Measurements from ENCODE around the gene TPH2.

The TPH2 gene

GRCh38 chr12:71938728-71939385, at the start of gene TPH2:
TSS of gene TPH2 (plus strand) at chr12:71938845. CDS start at chr12:71938987, 142 bp downstream.
- peaks cover 80% of the 10 kb centered on the region for H3K27me3 Mint-ChIP-seq
- H3K27ac Mint-ChIP-seq = no peak within 1 kb of the TSS
- H3K9me3 Mint-ChIP-seq = no peaks in the 10 kb centered on the region
- peaks cover 3% of the 10 kb centered on the region for H3K4me1 Mint-ChIP-seq (ENCODE audit: low read depth)
- no peaks in the 10 kb centered on the region for H3K36me3 Mint-ChIP-seq (ENCODE audit: low read depth)
- no peak within 1 kb of the TSS for H3K4me3 Mint-ChIP-seq

GRCh38 chr12:71890475-71890874, 48.2 kb upstream of the TPH2 start:
- H3K36me3 Mint-ChIP-seq (ENCODE audit: low read depth) = peaks cover 46% of the 10 kb centered on the region
- H3K4me1 Mint-ChIP-seq (ENCODE audit: low read depth) = no peaks in the 10 kb centered on the region
- no peak overlapping the region for H3K4me3 Mint-ChIP-seq
- H3K27ac Mint-ChIP-seq = no peak overlapping the region
- H3K9me3 Mint-ChIP-seq = no peaks in the 10 kb centered on the region
- H3K27me3 Mint-ChIP-seq = no peaks in the 10 kb centered on the region

- Mint-ChIP-seq H3K4me3 (no peak overlapping the region), H3K27ac (no peak overlapping the region), H3K9me3 (no peaks in the 10 kb centered on the region), H3K27me3 (no peaks in the 10 kb centered on the region), H3K4me1 (ENCODE audit: low read depth) (no peaks in the 10 kb centered on the region), H3K36me3 (ENCODE audit: low read depth) (peaks cover 49% of the 10 kb centered on the region)
Measured at GRCh38 chr12:71892059-71892458, 46.6 kb upstream of the TPH2 start.

DNA sequence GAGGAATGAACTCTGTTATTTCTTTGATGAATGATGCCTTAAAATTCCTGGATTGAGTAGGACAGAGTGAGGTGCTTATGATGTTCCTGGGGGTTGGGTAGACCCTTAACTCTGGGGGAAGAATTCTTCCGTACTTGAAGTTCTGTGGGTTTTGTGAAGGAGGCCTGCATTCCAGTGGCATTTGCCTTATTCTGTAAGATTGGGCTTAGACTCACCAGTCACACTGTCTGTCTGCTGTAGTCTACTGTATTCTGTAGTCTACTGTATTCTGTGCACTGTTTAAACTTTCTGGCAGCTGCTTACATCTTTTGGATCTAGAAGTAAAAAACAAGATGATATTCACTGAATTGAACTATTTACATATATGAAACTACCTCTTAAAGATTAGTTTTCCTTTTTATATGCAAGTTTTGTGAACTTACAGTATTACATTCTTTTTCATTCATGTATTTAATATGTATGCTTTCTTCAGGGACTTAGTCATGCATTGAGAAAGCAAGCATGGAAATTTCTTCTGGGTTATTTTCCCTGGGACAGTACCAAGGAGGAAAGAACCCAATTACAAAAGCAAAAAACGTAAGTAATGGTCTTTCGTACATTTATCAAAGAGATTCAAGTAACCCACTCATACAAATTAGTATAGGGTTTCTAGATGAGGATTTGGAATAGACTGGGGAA, 42.3 kb upstream of the TPH2 start:
- no peaks in the 10 kb centered on the region for H3K4me1 Mint-ChIP-seq (ENCODE audit: low read depth)
- peaks cover 52% of the 10 kb centered on the region for H3K36me3 Mint-ChIP-seq (ENCODE audit: low read depth)
- H3K9me3 Mint-ChIP-seq = no peaks in the 10 kb centered on the region
- no peak overlapping the region for H3K27ac Mint-ChIP-seq
- H3K4me3 Mint-ChIP-seq = no peak overlapping the region
- no peaks in the 10 kb centered on the region for H3K27me3 Mint-ChIP-seq

DNA sequence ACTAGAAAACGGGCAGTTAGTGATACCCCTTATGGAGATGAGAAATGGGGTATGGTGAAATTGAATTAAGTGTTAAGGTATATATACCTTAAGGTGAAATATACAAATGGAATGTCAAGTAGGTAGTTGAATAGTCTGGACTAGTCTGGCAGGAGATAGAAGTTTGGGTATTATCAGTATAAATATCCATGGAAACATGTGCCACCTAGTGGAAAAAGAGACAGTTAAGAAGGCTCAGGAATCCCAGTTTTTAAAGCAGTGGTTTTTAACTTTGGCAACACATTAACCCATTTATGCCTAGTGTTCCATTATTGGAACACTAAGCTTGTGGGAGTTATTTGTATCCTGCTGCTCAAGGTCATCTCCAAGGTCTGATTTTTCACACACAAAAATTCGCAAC, 38.6 kb upstream of the TPH2 start:
- Mint-ChIP-seq H3K4me3 (no peak overlapping the region), H3K27me3 (no peaks in the 10 kb centered on the region), H3K27ac (no peak overlapping the region), H3K36me3 (ENCODE audit: low read depth) (peaks cover 72% of the 10 kb centered on the region), H3K9me3 (no peaks in the 10 kb centered on the region), H3K4me1 (ENCODE audit: low read depth) (no peaks in the 10 kb centered on the region)

DNA sequence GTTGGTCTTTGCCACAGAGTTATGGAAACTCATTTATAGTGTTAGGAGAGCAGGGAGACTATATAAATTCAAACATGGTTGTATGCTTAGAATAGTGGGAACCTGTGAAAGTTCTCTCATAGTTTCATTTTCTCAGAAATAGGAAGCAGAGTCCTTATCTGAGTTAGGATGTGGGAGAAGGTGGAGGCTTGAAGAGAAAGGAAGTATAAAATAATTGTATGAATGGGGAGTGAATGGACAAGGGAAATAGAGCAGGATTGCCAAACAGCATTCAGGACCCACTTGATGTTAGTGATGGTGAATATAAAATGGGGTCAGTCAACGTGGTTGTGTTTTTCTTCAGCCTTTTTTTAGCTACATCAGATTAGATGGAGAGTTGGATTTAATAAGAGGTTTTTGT, 34.0 kb upstream of the TPH2 start:
- Mint-ChIP-seq H3K27ac (peak overlapping the region; percentile 7), H3K9me3 (peaks cover 5% of the 10 kb centered on the region), H3K4me3 (no peak overlapping the region), H3K27me3 (no peaks in the 10 kb centered on the region), H3K36me3 (ENCODE audit: low read depth) (peaks cover 77% of the 10 kb centered on the region), H3K4me1 (ENCODE audit: low read depth) (no peaks in the 10 kb centered on the region)

- H3K27ac Mint-ChIP-seq = no peak overlapping the region
- no peak overlapping the region for H3K4me3 Mint-ChIP-seq
- peaks cover 59% of the 10 kb centered on the region for H3K27me3 Mint-ChIP-seq
- H3K36me3 Mint-ChIP-seq (ENCODE audit: low read depth) = no peaks in the 10 kb centered on the region
- peaks cover 3% of the 10 kb centered on the region for H3K4me1 Mint-ChIP-seq (ENCODE audit: low read depth)
- H3K9me3 Mint-ChIP-seq = no peaks in the 10 kb centered on the region
Measured at GRCh38 chr12:71935594-71935993, 3.1 kb upstream of the TPH2 start.

DNA sequence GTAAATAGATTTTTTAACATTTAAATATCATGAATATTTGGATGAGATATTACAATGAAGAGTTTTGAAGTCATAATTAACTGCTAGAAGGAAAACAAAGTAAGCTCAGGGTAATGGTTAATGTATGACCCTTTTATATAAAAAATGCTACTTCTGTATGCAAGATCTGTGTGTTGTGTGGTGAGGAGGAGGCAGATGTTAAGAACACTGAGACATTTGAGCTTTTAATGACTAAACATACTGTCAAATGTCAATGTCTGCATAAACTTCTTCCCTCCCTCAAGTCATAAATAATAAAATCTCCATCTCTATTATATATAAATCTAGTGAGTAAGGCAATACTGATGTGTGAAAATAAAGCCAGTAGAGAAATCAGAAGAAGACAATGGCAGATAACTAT, 1.4 kb downstream of the TPH2 start:
- no peaks in the 10 kb centered on the region for H3K9me3 Mint-ChIP-seq

GRCh38 chr12:71941174-71941573, 2.5 kb downstream of the TPH2 start:
- Mint-ChIP-seq H3K9me3 (no peaks in the 10 kb centered on the region), H3K27ac (no peak overlapping the region), H3K4me1 (ENCODE audit: low read depth) (no peaks in the 10 kb centered on the region), H3K4me3 (no peak overlapping the region), H3K27me3 (peaks cover 77% of the 10 kb centered on the region), H3K36me3 (ENCODE audit: low read depth) (no peaks in the 10 kb centered on the region)

More for the DNA sequence above, 1.4 kb downstream of the TPH2 start:
- peaks cover 82% of the 10 kb centered on the region for H3K27me3 Mint-ChIP-seq
- H3K4me1 Mint-ChIP-seq (ENCODE audit: low read depth) = peaks cover 3% of the 10 kb centered on the region
- no peaks in the 10 kb centered on the region for H3K36me3 Mint-ChIP-seq (ENCODE audit: low read depth)
- H3K4me3 Mint-ChIP-seq = no peak overlapping the region
- no peak overlapping the region for H3K27ac Mint-ChIP-seq

- no peaks in the 10 kb centered on the region for H3K36me3 Mint-ChIP-seq (ENCODE audit: low read depth)
- no peak overlapping the region for H3K4me3 Mint-ChIP-seq
- H3K9me3 Mint-ChIP-seq = no peaks in the 10 kb centered on the region
- H3K27me3 Mint-ChIP-seq = peaks cover 76% of the 10 kb centered on the region
- H3K27ac Mint-ChIP-seq = no peak overlapping the region
- no peaks in the 10 kb centered on the region for H3K4me1 Mint-ChIP-seq (ENCODE audit: low read depth)
Measured at GRCh38 chr12:71942259-71942658, 3.6 kb downstream of the TPH2 start.

- Mint-ChIP-seq H3K36me3 (ENCODE audit: low read depth) (no peaks in the 10 kb centered on the region), H3K9me3 (no peaks in the 10 kb centered on the region), H3K4me3 (no peak overlapping the region), H3K27me3 (peaks cover 72% of the 10 kb centered on the region), H3K27ac (no peak overlapping the region), H3K4me1 (ENCODE audit: low read depth) (no peaks in the 10 kb centered on the region)
Measured at GRCh38 chr12:71942703-71943102, 4.1 kb downstream of the TPH2 start.

DNA sequence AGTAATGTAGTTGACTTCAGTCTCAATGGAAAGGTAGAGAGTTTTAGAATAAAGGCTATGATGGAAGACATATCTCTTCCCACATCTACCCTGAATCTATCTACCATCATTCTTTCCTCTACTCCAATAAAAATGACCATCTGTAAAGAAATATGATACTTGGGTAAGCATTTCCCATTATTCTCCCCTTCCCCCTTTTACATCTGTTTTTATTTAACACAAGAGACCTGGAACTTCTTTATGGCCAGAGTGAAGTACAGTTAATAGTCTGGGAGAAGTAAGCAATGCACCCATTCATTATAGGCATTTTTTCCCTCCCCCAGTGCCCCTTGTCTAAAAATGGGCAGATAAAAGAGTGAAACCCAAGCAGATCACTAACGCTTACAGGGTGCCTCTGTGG, 6.5 kb downstream of the TPH2 start:
- no peak overlapping the region for H3K4me3 Mint-ChIP-seq
- peaks cover 55% of the 10 kb centered on the region for H3K27me3 Mint-ChIP-seq
- no peak overlapping the region for H3K27ac Mint-ChIP-seq
- H3K9me3 Mint-ChIP-seq = no peaks in the 10 kb centered on the region
- no peaks in the 10 kb centered on the region for H3K36me3 Mint-ChIP-seq (ENCODE audit: low read depth)
- H3K4me1 Mint-ChIP-seq (ENCODE audit: low read depth) = no peaks in the 10 kb centered on the region

GRCh38 chr12:71945883-71946282, 7.2 kb downstream of the TPH2 start:
- Mint-ChIP-seq H3K27me3 (peaks cover 52% of the 10 kb centered on the region), H3K27ac (no peak overlapping the region), H3K9me3 (no peaks in the 10 kb centered on the region), H3K4me3 (no peak overlapping the region), H3K4me1 (ENCODE audit: low read depth) (no peaks in the 10 kb centered on the region), H3K36me3 (ENCODE audit: low read depth) (no peaks in the 10 kb centered on the region)

DNA sequence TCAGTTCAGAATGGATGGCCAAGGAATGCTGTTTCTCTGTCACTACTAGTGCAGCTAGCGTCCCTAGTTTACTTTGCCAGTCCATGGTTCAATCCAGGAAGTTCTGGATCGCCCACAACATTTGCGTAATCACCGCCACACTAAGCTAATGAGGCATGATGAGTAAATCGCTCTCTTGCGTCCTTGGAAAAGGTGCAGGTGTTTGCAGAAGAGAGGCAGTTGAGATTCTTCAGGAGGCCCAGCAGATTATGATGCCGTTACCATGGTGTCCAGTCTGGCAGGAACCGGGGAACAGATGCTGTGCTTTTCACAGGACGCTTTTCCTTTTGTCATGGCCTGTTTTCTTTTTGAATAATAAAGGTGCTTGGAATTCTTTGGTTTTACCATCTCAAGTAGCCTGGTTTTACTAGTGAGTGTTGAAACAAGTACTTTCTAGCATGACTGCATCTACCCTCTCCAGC, 9.0 kb downstream of the TPH2 start:
- Mint-ChIP-seq H3K9me3 (no peaks in the 10 kb centered on the region), H3K27ac (no peak overlapping the region), H3K36me3 (ENCODE audit: low read depth) (no peaks in the 10 kb centered on the region), H3K4me3 (no peak overlapping the region), H3K4me1 (ENCODE audit: low read depth) (no peaks in the 10 kb centered on the region), H3K27me3 (peaks cover 47% of the 10 kb centered on the region)

DNA sequence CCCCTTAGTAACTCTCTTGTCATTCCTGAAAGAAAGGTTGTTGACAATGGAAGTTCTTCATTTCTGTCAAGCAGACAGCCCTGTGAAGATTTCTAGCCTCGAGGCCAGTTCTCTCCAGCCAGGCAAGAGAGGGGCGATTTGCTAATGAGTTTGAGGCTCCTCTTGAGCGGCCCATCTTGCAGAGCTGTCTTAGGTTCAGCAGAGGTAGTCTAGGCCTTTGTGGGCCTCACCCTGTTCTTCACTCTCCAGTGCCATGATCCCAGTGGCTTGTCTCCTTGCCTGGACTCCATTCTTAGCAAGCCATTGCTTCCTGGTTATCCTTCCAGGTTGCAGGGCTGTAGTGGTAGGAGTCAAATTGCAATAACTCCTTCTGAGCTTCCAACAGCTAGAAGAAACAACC, 9.7 kb downstream of the TPH2 start:
- Mint-ChIP-seq H3K36me3 (ENCODE audit: low read depth) (no peaks in the 10 kb centered on the region), H3K9me3 (no peaks in the 10 kb centered on the region), H3K4me1 (ENCODE audit: low read depth) (no peaks in the 10 kb centered on the region), H3K27me3 (peaks cover 43% of the 10 kb centered on the region), H3K27ac (no peak overlapping the region), H3K4me3 (no peak overlapping the region)

DNA sequence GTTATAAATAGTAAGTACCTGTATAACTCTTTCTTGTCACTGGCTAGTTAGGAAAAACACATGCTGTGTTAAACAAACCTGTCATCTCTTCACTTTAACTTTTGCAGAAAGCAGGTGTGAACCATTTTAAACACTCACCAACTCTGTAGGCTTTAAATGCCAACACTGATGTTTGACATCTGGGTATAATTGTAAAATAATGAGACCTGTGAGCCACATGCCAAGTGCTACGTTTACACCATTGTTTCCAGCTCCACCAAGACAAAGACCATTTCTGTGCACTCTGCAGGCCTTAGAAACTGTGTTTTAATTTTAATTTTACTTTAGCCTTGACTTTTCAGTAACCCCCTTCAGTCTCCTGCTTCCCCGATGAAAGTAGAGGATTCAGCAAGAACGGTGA, 11.0 kb downstream of the TPH2 start:
- Mint-ChIP-seq H3K27ac (no peak overlapping the region), H3K9me3 (no peaks in the 10 kb centered on the region), H3K4me1 (ENCODE audit: low read depth) (no peaks in the 10 kb centered on the region), H3K36me3 (ENCODE audit: low read depth) (no peaks in the 10 kb centered on the region), H3K27me3 (peaks cover 43% of the 10 kb centered on the region), H3K4me3 (no peak overlapping the region)

All from stimulated activated naive CD8-positive, alpha-beta T cell treated with anti-CD3 and anti-CD28 coated beads, Interleukin-15, Interleukin-2, amounts not matched to agents 100 ng/mL and 50 ng/mL, for 24 hours (primary cell).